SH-SY5Y (cell line): Measurements from ENCODE around the gene TMEM98.

Source experiments
- GATA2 ChIP-seq: IDR thresholded peaks from 2 replicates; pipeline ENCODE4 v1.6.1; 2011; ENCODE audit warnings: mild to moderate bottlenecking, low read depth, low read length
- GATA3 ChIP-seq: IDR thresholded peaks from 2 replicates; pipeline ENCODE4 v1.6.1; 2011; ENCODE audit warnings: low read depth, mild to moderate bottlenecking, low read length, moderate library complexity

- TF ChIP-seq GATA3: no peak
- no peak for TF ChIP-seq GATA2
Measured at GRCh38 chr17:32921017-32921416, 6.9 kb upstream of the TMEM98 start.
